T-helper 22 cell (primary cell): ENCODE measurements around the gene SCN4A.
A peak's percentile ranks its signal among the peaks of the same experiment; 100 is the strongest.
"Not testable (repeated sequence)": the region's sequence is repeated elsewhere in the genome, so short reads cannot be mapped to it uniquely, and the experiment has no call there.

Source experiments
- DNase-seq: peaks from one replicate; pipeline ENCODE4 v3.0.0-alpha.2; 2020; ENCODE audit warnings: low read depth

SCN4A gene

GRCh38 chr17:63934183-63935112 lies 38.3 kb downstream of the SCN4A start:
- no peak for DNase-seq

DNA sequence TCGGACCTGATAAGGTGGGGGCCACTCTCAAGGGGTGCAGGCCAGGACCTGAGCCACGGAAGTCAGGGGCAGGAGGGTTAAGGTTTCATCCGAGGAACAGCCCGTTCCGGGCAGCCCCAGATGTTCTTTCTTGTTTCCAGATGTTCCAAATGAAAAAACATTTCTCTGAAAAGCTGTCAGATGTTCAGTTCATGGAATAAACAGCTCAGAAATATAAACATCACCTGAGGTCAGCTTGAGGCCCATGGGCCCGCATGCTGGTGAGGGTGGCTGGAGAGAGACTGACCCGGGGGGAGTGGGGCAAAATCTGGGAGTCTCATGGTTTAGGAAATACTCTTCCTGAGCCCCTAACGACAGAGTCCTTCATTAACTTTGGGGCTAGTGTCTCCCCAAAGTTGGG lies 39.1 kb downstream of the SCN4A start:
- DNase-seq, result no peak

- no peak for DNase-seq
Observed at GRCh38 chr17:63932721-63933120, 40.0 kb downstream of the SCN4A start.

DNA sequence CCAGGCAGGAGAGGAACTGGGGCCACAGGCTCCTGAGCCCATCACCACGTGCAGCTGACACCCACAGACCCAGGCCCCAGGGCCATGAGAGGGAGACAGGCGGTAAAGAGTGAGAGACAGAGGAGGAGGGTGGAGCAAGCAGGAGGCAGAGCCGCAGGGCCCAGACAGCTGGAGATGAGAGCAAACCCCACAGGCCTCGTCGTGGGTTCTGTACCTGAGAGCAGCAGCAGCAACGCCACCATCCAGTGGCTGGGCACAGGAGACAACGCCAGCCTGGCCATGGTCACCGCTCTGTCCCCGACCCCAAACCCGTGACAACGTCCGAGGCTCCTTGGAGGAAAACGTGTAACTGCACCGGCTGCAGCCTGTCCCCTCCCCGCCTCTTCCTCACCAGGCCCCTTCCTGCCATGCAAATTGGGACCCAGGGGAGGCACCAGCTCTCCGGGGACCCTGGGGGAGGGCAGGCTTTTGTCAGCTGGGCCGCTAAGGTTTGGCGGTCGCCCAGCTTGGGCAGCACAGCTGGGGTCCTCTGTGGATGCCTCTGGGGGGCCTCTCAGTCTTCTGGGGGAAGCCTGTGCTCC lies 40.6 kb downstream of the SCN4A start, which contains the start of gene CD79B:
CD79B (minus strand) TSS at position 351 of the 581 bp plus-strand sequence; CDS start at position 281, 70 bp downstream.
- DNase-seq, result no peak

DNA sequence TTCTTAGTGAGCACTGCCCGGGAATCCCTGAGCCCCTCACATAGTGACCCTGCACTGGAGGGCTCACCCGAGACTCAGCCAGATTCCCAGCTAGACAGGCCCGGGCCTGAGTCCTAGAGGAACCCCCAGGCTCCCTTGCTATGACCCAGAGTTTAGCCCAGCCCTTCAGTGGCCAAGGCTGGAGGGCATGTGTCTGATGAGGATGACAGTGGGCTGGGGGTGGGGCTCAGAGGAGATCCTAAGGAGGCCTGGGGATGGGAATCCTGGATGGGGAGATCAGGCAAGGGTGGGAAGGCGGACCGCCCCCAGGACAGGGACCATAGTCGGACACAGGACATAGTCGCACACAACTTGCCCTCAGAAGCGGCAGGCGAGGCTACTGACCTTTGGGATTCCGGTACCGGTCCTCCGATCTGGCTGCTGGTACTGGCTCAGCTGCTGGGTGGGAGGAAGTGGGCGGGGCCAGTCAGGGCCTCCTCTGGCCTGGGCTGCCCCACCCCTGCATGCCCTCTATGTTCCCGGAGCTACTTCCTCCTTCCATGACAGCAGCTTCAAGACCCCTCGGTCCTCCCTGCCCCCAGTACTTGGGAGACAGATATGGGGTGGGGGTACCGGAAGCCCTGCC lies 41.7 kb downstream of the SCN4A start:
- peak; percentile 46 for DNase-seq

GRCh38 chr17:63929860-63930766 lies 42.6 kb downstream of the SCN4A start:
- DNase-seq, result no peak

- DNase-seq, result no peak
Observed at GRCh38 chr17:63928966-63929695, 43.6 kb downstream of the SCN4A start.

GRCh38 chr17:63928172-63928666 lies 44.5 kb downstream of the SCN4A start:
- no peak for DNase-seq

GRCh38 chr17:63927464-63928171 lies 45.1 kb downstream of the SCN4A start:
- no peak for DNase-seq

DNA sequence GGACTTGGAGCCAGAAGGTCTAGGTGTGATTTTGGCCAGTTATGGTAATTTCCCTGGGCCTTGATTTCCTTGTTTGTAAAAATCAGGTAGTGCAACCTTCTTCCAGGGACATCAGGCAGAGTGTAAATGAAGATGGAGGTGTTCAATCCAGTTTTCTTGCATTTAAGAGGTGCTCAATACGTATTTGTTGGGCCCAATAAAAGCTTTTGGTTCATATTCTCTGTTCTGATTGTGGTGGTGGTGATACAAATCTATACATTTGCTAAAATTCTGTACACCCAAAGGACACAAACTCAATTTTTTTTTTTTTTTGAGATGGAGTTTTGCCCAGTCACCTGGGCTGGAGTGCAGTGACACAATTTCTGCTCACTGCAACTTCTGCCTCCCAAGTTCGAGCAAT lies 46.6 kb downstream of the SCN4A start:
- DNase-seq, result no peak

DNA sequence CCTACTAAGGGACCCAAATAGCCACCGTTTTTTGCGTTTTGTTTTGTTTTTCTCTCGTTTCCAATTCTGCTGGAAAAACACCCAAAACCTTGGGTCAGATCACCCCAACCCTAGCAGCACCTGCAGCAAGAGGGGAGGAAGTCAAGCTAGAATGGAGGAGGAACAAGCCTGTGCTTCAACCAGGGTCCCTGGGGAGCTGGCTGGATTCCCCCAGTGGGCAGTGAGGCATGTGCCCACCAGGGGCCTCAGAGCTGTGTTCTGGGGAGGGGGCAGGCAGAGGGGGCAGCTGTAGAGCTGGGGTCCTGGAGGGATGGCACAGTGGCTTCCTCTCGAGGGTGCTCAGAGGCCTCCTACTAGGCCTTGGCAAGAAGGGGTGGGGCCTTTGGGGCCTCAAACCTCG lies 47.1 kb downstream of the SCN4A start:
- DNase-seq, result no peak

DNA sequence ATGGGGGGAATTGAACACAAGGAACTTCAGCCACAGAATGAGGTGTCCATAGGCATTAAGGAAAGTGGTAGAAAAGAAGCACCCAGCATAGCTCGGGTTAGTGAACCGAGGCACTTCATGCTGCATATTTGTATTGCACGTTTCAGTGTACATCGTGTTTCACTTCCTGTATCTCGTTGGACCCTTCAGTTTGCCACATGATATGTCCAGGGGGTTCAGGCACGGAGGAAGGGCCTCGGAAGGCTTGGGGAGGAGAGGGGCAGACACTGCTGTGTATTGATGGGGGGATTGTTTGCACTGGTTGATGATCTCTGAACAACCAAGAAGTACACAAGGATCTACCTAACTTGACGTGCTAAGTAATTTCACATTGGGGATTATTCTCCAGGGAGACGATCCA lies 50.3 kb downstream of the SCN4A start:
- not testable (repeated sequence) for DNase-seq

- not testable (repeated sequence) for DNase-seq
Observed at GRCh38 chr17:63920779-63921178, 51.9 kb downstream of the SCN4A start.

- DNase-seq, result not testable (repeated sequence)
Observed at GRCh38 chr17:63920050-63920449, 52.7 kb downstream of the SCN4A start.

DNA sequence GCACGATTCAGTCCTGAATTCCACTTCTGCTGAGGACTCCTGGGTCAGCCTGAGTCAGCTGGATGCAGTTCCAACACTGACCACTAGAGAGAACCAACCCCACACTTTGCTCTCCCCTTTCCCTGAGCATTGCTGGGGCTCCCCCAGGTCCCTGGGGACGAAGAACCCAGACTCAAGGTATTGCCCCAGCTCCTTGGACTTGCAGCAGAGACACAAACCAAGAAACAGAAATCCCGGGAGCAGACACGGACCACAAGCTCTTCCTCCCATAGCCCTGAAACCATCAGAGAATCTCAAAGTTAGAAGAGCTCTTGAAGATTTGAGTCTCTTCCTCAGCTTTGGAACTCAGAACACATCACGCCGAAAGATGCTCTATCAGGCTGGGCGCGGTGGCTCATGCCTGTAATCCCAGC lies 53.4 kb downstream of the SCN4A start:
- DNase-seq, result peak; percentile 35

DNA sequence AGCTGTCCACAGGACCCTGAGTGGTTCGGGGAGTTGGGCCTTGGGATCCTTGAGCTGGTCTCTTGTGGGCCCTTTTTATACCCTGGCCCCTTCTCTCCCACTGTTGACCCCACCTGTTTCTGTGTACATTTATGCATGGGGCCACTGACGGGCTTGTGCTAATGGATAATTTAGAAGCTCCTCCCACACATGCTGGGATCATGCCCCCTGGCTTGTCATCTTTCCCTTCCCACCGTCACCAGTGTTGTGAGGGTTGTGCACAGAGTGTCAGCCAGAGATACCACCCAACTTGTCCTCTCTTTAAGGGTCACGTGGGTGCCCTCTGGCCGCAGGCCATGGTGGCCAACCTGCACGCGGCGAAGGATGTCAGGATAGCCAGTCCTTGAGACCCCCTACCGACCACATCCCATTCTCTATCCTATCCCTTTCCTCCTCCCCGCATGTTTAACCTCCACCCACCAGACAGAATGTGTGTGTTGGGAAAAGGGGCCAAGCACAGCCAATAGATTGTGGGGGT lies 53.9 kb downstream of the SCN4A start, which contains the start of gene GH1:
GH1 (minus strand) TSS at position 51 of the 517 bp plus-strand sequence. CDS start 63 bp downstream, outside the sequence.
- DNase-seq, result not testable (repeated sequence)

GRCh38 chr17:63918305-63918704 lies 54.4 kb downstream of the SCN4A start:
- no peak for DNase-seq

DNA sequence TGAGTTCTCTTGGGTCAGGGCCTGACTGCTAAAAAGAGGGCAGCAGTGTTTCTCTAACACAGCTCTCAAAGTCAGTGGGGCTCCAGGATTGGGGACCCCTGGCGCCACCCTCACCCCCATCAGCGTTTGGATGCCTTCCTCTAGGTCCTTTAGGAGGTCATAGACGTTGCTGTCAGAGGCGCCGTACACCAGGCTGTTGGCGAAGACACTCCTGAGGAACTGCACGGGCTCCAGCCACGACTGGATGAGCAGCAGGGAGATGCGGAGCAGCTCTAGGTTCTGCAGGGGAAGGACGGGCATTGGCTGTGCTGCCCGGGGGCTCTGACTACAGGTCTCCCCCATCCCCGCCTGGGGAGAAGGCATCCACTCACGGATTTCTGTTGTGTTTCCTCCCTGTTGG lies 55.1 kb downstream of the SCN4A start:
- DNase-seq, result no peak

- DNase-seq, result not testable (repeated sequence)
Observed at GRCh38 chr17:63917206-63917605, 55.5 kb downstream of the SCN4A start.
